Activated T-cell treated with anti-CD3 and anti-CD28 coated beads for 1 hour (primary cell): Measurements from ENCODE around the gene MYRFL.

Source experiments
- DNase-seq: peaks from one replicate; pipeline ENCODE4 v3.0.0-alpha.2; 2020; ENCODE audit warnings: low read depth

The MYRFL gene

DNA sequence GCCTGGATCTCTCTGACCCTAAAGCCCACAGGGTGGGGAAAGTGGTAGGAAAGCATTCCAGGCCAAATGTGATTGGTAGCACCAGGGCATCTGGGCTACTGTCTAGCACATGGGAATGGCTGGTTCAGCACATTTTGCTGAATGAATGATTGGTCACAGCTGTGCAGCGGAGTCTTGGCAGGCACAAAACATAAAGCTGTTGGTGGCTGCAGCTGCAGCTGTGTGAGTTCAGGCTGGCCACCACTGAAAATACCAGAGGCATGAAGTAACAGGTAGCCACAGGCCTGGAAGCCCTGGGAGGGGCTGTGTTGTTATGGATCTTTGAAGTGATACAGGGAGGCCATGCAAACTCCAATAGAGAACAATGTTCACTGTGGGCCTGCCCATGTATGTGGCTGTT is 72.7 kb downstream of the MYRFL start:
- DNase-seq, result no peak

DNA sequence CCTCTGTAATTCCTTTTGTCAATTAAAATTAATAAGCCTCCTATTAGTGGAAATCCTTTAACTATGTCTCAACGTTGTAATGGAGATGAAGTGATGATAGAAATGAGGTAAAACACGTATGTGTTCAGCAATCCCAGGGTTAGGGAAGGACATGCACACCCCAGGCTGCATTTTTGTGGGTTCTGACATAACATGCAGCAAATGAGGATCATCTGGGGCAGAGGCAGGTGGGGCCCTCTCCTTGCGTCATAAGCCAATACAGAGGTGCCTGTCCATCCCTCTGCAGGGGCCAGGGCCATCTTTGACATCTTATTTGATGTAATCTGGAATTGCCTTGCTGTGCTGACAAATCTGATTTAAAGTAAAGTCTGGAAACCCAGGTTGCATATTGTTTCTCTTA is 73.2 kb downstream of the MYRFL start:
- DNase-seq, result no peak

DNA sequence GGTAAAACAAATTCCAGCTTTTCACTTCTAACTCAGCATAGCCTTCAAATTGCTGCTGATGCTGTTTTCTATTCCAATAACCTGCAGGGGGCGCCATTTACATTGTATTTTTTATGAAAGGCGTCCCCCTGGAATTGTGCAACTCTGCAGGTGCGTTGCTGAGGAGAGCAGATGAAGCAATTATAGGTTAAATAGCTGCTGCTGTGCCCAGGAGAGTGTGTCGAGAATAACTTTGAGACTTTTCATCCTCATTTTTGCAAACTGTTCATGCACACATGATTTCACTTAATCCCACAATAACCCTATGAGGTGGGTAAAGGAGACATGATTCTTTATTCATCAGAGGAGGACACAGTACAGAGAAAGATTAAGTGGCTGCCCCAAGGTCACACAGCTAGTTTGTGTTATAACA is 75.7 kb downstream of the MYRFL start:
- peak; percentile 62 for DNase-seq

DNA sequence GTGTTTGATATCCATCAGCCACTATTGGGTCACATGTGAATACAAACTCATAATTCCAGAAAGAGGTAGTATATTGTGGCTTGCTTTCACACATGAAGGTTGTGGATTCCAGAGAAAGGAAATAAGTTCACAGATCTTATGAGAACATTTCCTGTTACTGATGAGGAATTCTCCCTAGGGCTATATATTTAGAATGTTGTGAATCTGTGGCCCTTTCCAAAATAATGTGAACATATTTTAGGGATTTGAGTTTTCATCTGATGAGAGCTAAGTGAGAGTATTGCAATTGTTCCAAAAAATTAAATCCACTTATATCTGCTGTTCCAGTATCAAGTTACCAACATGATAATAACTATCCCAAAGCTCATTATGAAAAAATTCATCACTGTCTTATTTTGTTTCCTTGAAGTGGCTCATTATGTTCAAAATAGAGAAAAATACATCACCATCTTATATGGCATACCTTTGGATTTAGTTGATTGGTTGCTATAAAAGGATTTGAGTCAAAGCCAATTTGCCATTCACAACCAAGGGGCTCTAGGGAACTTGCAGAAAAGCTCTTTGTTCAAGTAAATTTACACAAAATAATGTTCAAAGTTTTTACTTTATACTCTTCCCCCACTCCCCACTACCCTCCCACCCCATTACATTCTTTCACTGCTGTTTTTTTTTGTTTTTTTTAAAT is 76.3 kb downstream of the MYRFL start:
- DNase-seq, result no peak

DNA sequence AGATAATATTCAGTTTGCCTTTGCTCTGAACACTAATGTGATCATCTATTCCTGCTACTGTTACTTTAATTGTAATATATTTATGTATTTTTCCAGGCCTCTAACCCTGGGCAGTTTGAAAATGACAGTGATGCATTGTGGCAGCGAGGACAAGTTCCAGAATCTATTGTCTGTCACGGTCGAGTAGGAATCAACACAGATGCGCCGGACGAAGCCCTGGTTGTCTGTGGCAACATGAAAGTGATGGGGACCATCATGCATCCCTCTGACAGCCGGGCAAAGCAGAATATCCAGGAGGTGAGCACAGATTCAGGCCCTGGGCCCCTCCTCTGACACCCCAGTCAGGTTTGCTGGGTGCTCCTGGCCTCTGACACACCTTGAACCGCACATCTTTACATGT is 78.5 kb downstream of the MYRFL start:
- no peak for DNase-seq

DNA sequence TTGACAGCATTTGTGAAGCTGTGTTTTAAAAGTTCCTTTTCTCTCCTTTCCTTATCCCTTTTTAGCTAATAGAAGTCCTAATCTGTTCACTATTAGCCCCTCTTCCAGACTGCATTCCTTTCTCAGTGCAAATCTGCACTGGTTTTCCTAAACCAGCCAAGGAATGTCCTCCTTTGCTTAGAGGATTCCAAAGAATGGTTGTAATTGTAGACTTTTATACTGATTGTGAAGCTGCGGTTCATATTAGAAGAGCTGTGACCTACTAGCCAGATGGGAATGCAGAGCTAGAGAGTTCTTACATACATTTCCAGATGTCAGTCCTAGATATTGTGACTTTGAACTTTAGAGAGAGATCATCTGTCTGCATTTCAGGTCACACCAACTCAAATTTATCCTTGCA is 79.8 kb downstream of the MYRFL start:
- no peak for DNase-seq

DNA sequence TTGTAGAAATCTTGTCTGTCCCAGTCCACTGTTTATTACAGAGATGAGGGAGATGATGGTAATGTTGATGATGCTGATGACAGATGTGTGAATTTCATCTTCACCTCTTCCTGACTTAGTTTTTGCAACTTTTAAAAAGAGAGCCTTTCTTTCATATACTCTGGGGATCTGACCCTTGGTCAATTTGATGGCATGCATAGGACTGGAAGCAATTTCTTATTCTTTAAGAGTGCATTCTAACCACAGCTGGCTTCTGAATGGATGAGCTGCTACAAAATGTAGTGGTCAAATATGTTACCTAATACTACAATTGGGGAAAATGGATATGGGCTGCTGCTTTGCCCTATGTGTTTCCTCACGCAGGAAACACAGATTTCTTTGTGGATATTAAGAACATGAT is 80.8 kb downstream of the MYRFL start:
- DNase-seq, result no peak

DNA sequence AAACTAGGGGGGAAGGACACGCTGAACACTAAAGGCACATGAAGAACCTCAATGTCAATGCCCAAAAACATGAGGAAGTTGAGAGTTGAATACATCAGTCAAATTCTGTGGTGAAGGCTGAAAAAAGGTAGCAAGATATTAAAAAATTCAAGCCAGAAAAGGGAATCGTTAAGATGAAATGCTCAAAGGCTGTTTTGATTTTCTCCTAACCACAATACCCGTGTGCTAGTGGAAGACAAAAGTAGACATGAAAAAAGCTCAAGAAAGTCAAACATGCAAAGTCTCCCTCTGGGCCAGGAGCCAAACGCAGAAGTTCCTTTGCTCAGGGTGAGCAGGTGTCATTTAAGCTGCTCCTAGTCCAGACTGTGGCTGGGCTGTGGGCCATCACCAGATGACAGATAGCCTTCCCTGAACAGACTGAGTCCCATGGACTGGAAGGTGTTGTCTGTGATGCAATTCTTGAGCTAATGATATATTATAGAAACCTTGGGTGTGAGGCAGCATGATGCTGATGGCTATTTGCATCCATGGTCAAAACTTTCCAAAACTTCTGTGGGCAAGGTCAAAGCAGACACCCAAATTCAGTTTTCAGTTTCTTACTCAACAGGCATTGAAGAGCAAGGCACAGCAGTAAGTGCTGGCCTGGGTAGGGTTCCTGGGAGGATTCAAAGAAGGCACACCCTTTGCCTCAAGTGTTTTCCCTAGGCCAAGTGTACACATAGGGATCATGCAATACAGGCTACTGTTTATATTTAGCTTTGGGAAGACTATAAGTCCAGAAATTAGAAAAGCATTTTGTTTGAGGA is 81.6 kb downstream of the MYRFL start:
- no peak for DNase-seq

DNA sequence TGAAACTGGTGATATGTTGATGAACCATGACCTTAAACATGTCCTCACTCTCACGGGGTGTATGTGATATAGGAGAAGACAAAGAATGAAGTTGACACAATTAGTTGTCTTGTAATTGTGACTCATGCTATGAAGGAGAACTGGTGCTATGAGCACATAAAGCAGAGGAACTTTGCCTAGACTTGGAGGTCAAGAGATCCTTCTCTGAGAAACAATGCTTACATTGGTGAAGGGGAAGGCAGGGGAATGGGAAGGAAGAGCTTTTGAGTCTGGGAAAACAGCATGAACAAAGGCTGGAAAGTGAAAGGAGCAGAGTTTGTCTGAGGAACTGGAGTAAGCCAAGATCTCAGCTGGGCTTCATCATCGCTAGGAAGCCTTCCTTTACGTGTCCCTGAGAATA is 83.2 kb downstream of the MYRFL start:
- DNase-seq, result no peak

DNA sequence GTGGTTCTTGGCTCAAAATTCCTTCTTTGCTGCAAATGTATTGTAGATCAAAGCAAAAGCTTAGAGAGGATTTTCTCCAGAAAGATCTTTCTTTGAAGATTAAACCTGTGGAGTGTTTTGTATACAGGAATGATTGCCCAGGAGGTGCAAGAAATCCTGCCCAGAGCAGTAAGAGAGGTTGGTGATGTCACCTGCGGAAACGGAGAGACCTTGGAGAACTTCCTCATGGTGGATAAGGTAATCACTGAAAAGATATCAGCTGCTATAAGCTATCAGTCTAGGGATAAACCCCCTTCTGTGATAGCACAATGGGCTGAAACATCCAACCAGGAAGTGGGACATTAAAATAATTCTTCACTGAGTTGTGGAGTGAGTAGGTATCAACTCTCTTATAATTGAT is 85.7 kb downstream of the MYRFL start:
- no peak for DNase-seq

DNA sequence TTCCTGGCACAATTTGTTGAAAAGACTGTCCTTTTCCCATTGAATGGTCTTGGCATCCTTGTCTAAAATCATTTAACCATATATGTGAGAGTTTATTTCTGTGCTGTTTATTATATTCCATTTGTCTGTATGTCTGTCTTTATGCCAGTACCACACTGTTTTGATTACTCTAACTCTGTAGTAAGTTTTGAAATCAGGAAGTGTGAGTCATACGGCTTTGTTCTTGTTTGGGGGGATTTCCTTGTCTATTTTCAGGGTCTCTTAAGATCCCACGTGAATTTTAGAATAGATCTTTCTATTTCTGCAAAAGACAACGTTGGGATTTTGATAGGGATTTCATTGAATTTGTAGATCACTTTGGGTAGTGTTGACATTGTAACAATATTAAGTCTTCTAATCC is 88.5 kb downstream of the MYRFL start:
- no peak for DNase-seq

DNA sequence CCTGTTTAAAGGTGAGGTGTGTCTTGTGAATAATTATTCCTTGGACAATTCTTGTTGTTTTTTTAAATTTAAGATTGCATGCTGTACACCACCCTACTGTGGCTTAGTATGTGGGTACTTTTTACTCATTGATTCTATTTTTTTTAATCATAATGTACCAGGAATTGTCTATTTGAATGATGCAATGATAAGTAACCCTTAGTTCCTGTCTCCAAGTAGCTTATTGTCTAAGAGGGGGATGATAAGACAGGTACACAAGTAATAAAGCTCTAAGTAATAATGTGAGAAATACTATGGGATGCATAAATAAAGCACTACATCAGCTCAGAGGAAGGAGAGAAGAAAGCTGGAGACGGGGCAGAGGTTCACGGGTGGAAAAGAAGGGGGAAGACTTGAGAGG is 90.9 kb downstream of the MYRFL start:
- no peak for DNase-seq

DNA sequence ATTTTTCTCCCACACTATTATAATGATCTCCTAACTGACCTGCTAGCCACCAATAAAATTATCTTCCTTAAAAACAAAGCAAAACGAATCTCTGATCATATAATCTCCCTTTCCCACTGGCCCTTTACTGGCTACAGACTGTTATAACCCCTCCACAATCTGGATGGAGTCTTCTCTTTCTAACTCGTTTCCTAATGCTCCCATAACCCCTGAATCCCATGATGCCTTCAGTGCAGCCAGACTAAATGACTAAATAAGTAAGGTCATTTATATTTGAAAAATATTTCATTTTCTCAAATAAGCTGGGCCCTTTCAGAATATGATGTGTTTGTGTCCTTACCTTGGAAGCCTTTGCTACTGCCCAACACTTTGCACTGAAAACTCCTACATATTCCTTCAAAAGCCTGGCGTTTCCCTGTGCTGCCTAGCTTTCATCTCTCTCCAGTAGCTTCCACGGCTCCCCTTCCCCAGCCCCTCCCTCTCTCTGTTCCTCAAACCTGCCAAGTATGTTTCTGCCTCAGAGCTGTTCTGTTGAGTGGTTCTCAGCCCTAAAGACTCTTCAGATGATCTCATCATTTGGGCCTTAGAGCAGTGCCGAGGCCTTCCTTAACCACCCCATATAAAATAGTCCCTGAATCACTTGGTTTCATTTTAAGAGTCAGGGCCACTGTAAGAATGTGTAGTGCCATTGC is 91.7 kb downstream of the MYRFL start:
- no peak for DNase-seq

DNA sequence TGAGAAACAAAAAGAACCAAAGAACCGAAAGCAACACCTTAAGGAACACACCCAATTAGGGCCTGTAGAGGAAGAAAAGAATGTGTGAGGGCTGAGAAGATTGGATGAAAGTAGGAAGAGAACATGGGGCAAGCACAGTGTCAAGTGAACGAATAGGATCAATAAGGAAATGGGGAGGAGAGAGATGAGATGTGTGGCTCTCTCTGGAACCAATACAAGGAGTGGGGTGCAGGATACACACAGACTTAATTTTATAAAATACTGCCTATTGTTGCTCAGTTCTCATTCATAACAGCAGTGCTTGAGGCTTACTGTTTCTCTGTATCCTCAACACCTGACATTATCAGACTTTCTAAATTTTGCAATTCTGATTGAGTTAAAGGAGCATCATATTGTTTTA is 93.3 kb downstream of the MYRFL start:
- DNase-seq, result no peak

DNA sequence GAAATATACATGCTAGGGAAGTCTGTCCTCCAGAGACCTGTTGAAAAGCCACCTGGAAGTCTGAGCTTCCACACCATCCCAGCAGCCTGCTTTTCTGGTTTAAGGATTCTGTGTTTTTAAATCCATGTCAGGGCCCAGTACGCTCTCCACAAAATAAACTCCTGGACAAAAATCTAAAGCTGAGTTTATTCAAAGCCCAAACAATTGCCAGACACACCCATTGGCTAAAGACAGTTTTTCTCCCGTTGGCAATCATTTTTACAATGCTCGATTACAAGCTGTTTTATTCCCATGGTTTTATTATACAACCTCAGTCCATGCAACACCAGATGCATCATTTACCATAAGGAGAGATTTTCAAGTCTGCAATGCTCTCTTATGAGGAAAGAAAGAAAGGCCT is 94.5 kb downstream of the MYRFL start:
- DNase-seq, result no peak

DNA sequence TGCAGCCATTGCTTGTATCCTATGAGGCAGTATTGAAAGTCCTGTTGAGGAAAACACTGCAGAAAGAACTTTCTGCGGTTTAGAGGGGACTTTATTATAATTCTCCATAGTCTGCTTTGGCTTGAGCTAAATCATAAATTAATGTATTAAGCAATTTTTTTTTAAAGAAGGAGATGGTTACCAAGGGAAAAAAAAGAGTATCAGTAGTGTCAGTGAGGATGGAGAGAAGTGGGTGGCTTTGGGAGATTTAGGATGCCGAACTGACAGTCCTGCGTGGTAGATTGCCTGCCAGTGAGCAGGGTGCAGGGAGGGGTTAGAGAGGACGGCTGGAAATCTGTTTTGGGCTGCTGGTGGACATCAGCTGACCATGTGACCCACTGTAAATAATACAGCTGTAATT is 96.8 kb downstream of the MYRFL start:
- DNase-seq, result no peak

DNA sequence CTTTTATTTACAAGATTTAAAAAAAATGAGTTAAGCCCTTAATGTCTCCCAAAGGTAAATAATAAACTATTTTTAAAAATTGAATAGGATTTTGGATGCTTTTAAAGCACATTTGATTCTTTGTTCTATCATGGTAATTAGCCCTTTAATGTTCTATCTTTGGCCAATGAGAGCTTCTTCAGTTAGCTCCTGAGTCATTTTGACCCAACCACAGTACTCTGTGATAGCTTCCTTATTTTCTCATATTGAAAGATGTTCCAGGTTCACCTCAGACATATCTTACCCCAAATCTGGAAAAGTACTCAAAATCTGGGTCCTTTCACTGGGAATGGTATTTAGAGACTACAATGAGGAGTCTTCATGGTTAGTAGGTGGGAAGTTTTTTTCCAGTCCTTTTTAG is 98.0 kb downstream of the MYRFL start:
- DNase-seq, result no peak

DNA sequence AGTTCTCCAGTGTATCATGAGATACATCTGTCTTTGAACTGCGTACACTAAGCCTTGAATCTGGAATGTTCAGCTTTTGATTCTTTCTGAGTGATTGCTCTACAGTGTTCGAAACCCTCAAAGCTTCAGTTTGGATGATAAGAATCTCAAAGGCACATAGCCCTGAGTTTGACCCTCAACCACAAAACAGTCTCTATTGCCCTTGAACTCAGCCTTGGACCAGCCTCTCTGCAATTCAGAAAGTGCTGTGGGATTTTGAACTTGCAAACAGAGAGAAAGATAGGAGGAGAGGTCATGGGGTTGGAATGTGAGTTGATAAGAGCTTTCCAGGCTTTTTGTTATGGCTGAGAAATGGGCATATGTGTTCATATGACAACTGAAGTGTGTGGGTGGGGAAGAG is 100.3 kb downstream of the MYRFL start:
- no peak for DNase-seq

DNA sequence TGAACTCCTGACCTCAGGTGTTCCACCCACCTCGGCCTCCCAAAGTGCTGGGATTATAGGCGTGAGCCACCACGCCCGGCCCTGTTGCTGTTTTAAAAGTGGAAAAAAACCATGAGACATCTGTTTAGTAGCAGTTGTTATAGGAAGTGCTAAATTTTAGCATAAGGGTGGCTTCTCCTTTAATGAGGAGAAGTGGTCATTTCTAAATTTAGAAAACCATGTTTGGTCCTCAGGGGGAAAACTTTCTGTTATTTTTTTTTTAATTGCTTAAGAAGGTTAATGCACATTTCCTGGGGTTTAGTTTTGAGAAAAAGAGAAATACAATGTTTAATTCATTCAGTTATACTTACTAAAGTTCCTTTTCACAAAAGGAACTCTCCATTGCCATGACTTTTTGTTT is 102.1 kb downstream of the MYRFL start:
- DNase-seq, result no peak

DNA sequence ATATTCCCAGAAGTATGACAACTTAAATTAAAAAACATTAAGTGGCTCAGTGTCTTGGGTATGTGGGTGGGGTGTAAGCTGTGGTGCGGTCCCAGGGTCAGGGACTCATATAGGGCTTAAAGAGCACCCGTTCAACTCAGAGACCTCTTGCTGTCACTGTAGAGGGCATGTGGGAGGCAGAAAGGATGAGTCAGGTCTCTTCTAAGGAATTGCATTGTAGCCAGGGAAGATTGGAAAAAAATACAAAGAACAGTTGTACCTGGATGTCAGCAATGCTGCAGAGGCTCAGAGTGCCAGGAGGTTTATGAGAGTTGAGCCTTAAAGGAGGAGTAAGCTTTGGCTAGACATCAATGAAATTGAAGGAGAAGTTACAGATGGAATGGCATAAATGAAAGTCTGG is 104.1 kb downstream of the MYRFL start:
- DNase-seq, result no peak

DNA sequence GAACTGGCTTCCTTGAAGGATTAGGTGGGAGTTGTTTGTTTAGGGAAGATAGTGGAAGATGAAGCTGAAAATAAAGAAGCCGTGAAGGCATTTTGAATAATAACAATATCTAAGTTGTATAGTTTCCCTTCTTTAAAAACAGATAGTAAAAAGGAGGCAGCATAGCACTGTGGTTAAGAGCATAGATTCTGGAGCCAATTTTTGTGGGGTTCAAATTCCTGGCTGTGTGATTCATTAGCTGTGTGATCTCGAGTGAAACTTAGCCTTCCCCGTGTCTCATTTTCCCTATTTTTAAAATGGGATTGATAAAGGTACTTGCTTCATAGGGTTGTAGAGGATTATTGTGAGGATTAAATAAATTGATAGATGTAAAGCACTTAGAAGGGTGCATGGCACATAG is 104.5 kb downstream of the MYRFL start:
- DNase-seq, result no peak

DNA sequence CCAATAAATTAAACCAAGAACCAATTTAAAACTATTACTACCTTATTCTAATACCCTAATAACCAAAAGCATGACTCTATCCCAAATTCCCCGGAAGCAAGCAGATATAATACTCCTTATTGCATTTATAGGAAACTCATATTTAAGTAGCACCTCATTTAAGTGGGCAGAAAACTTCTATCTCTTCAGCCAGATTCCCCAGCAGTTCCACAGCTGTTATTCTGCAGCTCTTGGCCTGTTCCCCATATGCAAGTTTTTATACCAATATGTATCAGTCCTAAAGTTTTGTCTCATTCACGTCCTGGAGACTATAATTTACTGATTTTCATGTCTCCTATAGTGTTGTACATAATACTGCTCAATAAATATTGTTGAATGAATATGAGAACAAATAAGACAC is 106.5 kb downstream of the MYRFL start:
- DNase-seq, result no peak

DNA sequence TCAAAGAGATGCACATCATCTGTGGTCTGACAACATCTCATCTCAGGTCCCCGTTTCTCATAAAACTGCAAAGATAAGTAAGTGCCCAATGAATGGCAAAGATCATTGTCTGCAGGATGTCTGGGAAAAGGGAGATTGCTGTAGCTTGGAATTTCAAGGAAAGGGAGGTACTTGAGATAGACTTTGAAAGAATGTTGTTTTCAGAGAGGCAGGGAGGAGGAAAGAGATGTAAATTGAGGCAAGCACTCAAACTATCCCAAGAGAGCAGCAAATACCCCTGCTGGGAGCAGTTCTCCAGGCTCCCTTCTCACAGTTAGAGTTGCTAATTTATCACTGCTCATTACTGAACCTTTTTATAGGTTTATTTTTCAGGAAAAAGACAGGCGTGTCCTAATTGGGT is 107.1 kb downstream of the MYRFL start:
- no peak for DNase-seq
